ENCODE results near the gene EDA. TPM values are rescaled to one million over a fixed set of nuclear protein-coding genes. Genes with fewer than 3 reads are reported as not detected.
"Not testable (repeated sequence)": the region's sequence is repeated elsewhere in the genome, so short reads cannot be mapped to it uniquely, and the experiment has no call there.

Gene EDA
- polyA plus RNA-seq, 3 donors, result 5.8 to 6.3 (median 6.1) TPM

- DNase-seq (ENCODE audit: low read depth in 3 of 3, low spot score in 2 of 3), result no peak
Measured at GRCh38 chrX:69932323-69932722, 316.4 kb downstream of the EDA start.

- DNase-seq (ENCODE audit: low read depth in 3 of 3, low spot score in 2 of 3), result no peak
Measured at GRCh38 chrX:69948276-69948797, 332.4 kb downstream of the EDA start.

GRCh38 chrX:69951753-69952152, 335.8 kb downstream of the EDA start:
- DNase-seq (ENCODE audit: low read depth in 3 of 3, low spot score in 2 of 3), result no peak

GRCh38 chrX:69959712-69960111, 343.8 kb downstream of the EDA start:
- no peak for DNase-seq (ENCODE audit: low read depth in 3 of 3, low spot score in 2 of 3)

- DNase-seq (ENCODE audit: low read depth in 3 of 3, low spot score in 2 of 3), result no peak
Measured at GRCh38 chrX:69961365-69962072, 345.6 kb downstream of the EDA start.

- no peak for DNase-seq (ENCODE audit: low read depth in 3 of 3, low spot score in 2 of 3)
Measured at GRCh38 chrX:69968950-69969349, 353.0 kb downstream of the EDA start.

GRCh38 chrX:69969460-69969859, 353.5 kb downstream of the EDA start:
- no peak for DNase-seq (ENCODE audit: low read depth in 3 of 3, low spot score in 2 of 3)

- DNase-seq (ENCODE audit: low read depth in 3 of 3, low spot score in 2 of 3), result no peak
Measured at GRCh38 chrX:69987691-69988090, 371.8 kb downstream of the EDA start.

- no peak for DNase-seq (ENCODE audit: low read depth in 3 of 3, low spot score in 2 of 3)
Measured at GRCh38 chrX:69988955-69989394, 373.1 kb downstream of the EDA start.

GRCh38 chrX:69991685-69992084, 375.8 kb downstream of the EDA start:
- DNase-seq (ENCODE audit: low read depth in 3 of 3, low spot score in 2 of 3), result no peak

GRCh38 chrX:69993494-69993893, 377.6 kb downstream of the EDA start:
- DNase-seq (ENCODE audit: low read depth in 3 of 3, low spot score in 2 of 3), result no peak

- DNase-seq (ENCODE audit: low read depth in 3 of 3, low spot score in 2 of 3), result no peak
Measured at GRCh38 chrX:69995362-69996112, 379.6 kb downstream of the EDA start.

GRCh38 chrX:69996113-69996468, 380.2 kb downstream of the EDA start:
- no peak for DNase-seq (ENCODE audit: low read depth in 3 of 3, low spot score in 2 of 3)

- DNase-seq (ENCODE audit: low read depth in 3 of 3, low spot score in 2 of 3), result not testable (repeated sequence)
Measured at GRCh38 chrX:69998299-69998698, 382.4 kb downstream of the EDA start.

GRCh38 chrX:70001269-70001668, 385.4 kb downstream of the EDA start:
- no peak for DNase-seq (ENCODE audit: low read depth in 3 of 3, low spot score in 2 of 3)

- DNase-seq (ENCODE audit: low read depth in 3 of 3, low spot score in 2 of 3), result no peak
Measured at GRCh38 chrX:70001708-70002341, 385.9 kb downstream of the EDA start.

GRCh38 chrX:70007946-70008345, 392.0 kb downstream of the EDA start:
- no peak for DNase-seq (ENCODE audit: low read depth in 3 of 3, low spot score in 2 of 3)

- no peak for DNase-seq (ENCODE audit: low read depth in 3 of 3, low spot score in 2 of 3)
Measured at GRCh38 chrX:70009049-70009448, 393.1 kb downstream of the EDA start.

GRCh38 chrX:70009970-70010369, 394.1 kb downstream of the EDA start:
- DNase-seq (ENCODE audit: low read depth in 3 of 3, low spot score in 2 of 3), result no peak

GRCh38 chrX:70012756-70013155, 396.8 kb downstream of the EDA start:
- DNase-seq (ENCODE audit: low read depth in 3 of 3, low spot score in 2 of 3), result no peak
